BE2C (cell line): ENCODE measurements around the gene CCR5AS.
A peak's percentile ranks its signal among the peaks of the same experiment; 100 is the strongest.

ENCODE experiments used
- DNase-seq: peaks from one replicate; pipeline ENCODE4 v3.0.0-alpha.2; 2020
- H3K27me3 ChIP-seq: fragments of 250-450 bp; sonication (Bioruptor Pico); 2 replicates; pipeline ENCODE4 v1.5.1; 2020; ENCODE audit warnings: mild to moderate bottlenecking
- H3K36me3 ChIP-seq: fragments of 250-450 bp; sonication (Bioruptor Pico); 2 replicates; pipeline ENCODE4 v1.5.1; 2020; ENCODE audit warnings: mild to moderate bottlenecking
- H3K4me1 ChIP-seq: fragments of 250-450 bp; sonication (Bioruptor Pico); 2 replicates; pipeline ENCODE4 v1.5.1; 2020
- H3K4me3 ChIP-seq: 2 replicates; pipeline ENCODE4 v1.5.1; 2011; ENCODE audit warnings: low read depth, low read length
- H3K9me3 ChIP-seq: fragments of 250-450 bp; sonication (Bioruptor Pico); 2 replicates; pipeline ENCODE4 v1.5.1; 2020
- CTCF ChIP-seq: IDR thresholded peaks from 2 replicates; pipeline ENCODE4 v1.5.1; 2012; ENCODE audit warnings: mild to moderate bottlenecking, low read depth, low read length

Gene CCR5AS

GRCh38 chr3:46383951-46384330 lies 22.9 kb downstream of the CCR5AS start:
- no peaks in the 10 kb centered on the region for H3K4me1 ChIP-seq
- no peaks in the 10 kb centered on the region for H3K27me3 ChIP-seq
- no peaks in the 10 kb centered on the region for H3K36me3 ChIP-seq
- TF ChIP-seq CTCF = no peak
- H3K4me3 ChIP-seq = no peak overlapping the region
- no peak for DNase-seq
- H3K9me3 ChIP-seq = no peaks in the 10 kb centered on the region

- H3K9me3 ChIP-seq = no peaks in the 10 kb centered on the region
- no peaks in the 10 kb centered on the region for H3K36me3 ChIP-seq
- DNase-seq = no peak
- no peak overlapping the region for H3K4me3 ChIP-seq
- no peaks in the 10 kb centered on the region for H3K4me1 ChIP-seq
- TF ChIP-seq CTCF = no peak
- H3K27me3 ChIP-seq = no peaks in the 10 kb centered on the region
These were observed 23.5 kb downstream of the CCR5AS start for GRCh38 chr3:46383211-46383950.

GRCh38 chr3:46381625-46382024 lies 25.2 kb downstream of the CCR5AS start:
- no peak for DNase-seq
- H3K4me1 ChIP-seq = no peaks in the 10 kb centered on the region
- no peak for TF ChIP-seq CTCF
- H3K9me3 ChIP-seq = no peaks in the 10 kb centered on the region
- H3K27me3 ChIP-seq = no peaks in the 10 kb centered on the region
- no peaks in the 10 kb centered on the region for H3K36me3 ChIP-seq
- H3K4me3 ChIP-seq = no peak overlapping the region

GRCh38 chr3:46380471-46381221 lies 26.2 kb downstream of the CCR5AS start:
- no peak for TF ChIP-seq CTCF
- Histone ChIP-seq H3K4me1 (no peaks in the 10 kb centered on the region), H3K36me3 (no peaks in the 10 kb centered on the region), H3K27me3 (no peaks in the 10 kb centered on the region), H3K4me3 (no peak overlapping the region), H3K9me3 (no peaks in the 10 kb centered on the region)
- DNase-seq = no peak

- DNase-seq = peak; percentile 40
- H3K36me3 ChIP-seq = no peaks in the 10 kb centered on the region
- H3K4me3 ChIP-seq = no peak overlapping the region
These were observed 28.4 kb downstream of the CCR5AS start for GRCh38 chr3:46378426-46378942.

More at GRCh38 chr3:46378426-46378942, 28.4 kb downstream of the CCR5AS start:
- Histone ChIP-seq H3K9me3 (no peaks in the 10 kb centered on the region), H3K27me3 (no peaks in the 10 kb centered on the region), H3K4me1 (no peaks in the 10 kb centered on the region)
- peak; percentile 64 for TF ChIP-seq CTCF
